Fibroblast of mammary gland (primary cell): Measurements from ENCODE around the gene TRAF3.

ENCODE experiments used
- DNase-seq: peaks from one replicate; pipeline ENCODE4 v3.0.0-alpha.2; 2010; ENCODE audit warnings: low read depth
- H3K4me3 ChIP-seq: 2 replicates; pipeline ENCODE4 v1.5.1; 2011; ENCODE audit warnings: low read depth, mild to moderate bottlenecking, low read length, moderate library complexity; ENCODE audit not compliant: control insufficient read depth
- CTCF ChIP-seq: conservative IDR thresholded peaks from 2 replicates; pipeline ENCODE4 v1.5.1; 2011; ENCODE audit warnings: low read depth, low read length, inconsistent platforms; ENCODE audit not compliant: control insufficient read depth, insufficient read depth

TRAF3 gene

GRCh38 chr14:102937331-102938175 lies 160.3 kb downstream of the TRAF3 start:
- H3K4me3 ChIP-seq, result no peak overlapping the region
- no peak for DNase-seq
- no peak for TF ChIP-seq CTCF

DNA sequence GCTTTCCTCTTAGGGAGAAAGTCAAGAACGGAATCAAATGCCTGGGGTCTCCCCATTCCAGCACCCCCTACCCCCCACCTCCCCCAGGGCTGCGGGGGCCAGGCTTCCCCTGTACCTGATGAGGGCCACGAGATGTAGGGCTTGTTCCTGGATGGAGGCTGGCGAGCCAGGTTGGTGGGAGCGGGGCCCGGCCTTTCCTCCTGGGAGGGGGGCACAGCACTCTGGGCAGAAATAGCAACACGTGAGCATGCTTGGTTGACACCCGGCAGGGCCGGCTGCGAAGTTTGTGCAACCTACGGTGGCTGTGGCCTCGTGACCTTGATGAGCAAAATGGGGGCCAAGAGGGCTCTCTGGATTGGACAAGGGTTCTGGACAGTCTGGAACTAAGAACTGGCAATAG lies 160.9 kb downstream of the TRAF3 start:
- no peak overlapping the region for H3K4me3 ChIP-seq
- DNase-seq, result no peak
- no peak for TF ChIP-seq CTCF

- H3K4me3 ChIP-seq, result no peak overlapping the region
- TF ChIP-seq CTCF, result no peak
- no peak for DNase-seq
Observed at GRCh38 chr14:102939329-102939728, 162.1 kb downstream of the TRAF3 start.

- H3K4me3 ChIP-seq, result no peak overlapping the region
Observed at GRCh38 chr14:102939820-102940561, 162.7 kb downstream of the TRAF3 start.

DNA sequence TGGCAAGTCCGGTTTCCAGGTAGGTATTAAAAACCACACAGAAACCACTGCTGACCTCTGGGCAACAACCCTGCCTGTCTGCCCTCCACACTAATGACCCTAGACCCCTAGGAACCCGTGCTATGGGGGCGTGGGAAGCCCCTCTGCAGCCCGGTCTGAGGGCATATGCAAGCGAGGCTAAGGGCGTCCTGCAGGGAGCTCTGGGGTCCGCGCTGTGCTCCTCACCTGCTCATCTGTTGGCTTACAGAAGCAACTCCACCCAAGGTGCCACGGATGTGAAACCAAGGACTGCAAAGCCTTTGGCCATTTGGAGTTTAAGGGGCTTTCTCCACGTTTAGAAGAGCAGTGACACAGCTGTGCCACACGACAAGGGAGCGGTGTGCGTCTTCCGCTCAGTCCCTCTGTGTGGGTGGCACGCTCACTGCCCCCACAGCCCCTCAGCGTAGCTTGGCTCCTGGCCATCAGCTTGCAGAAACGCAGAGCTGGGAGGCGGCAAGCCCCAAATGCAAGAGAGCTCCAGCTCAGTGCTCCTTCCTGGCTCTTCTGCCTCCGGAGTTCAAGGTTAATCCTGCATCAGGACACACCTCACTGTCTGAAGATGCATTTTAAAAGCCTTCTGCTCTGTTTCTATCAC lies 163.6 kb downstream of the TRAF3 start:
- no peak for TF ChIP-seq CTCF
- H3K4me3 ChIP-seq, result no peak overlapping the region
- DNase-seq, result no peak

More at GRCh38 chr14:102939820-102940561, 162.7 kb downstream of the TRAF3 start:
- no peak for TF ChIP-seq CTCF
- no peak for DNase-seq

DNA sequence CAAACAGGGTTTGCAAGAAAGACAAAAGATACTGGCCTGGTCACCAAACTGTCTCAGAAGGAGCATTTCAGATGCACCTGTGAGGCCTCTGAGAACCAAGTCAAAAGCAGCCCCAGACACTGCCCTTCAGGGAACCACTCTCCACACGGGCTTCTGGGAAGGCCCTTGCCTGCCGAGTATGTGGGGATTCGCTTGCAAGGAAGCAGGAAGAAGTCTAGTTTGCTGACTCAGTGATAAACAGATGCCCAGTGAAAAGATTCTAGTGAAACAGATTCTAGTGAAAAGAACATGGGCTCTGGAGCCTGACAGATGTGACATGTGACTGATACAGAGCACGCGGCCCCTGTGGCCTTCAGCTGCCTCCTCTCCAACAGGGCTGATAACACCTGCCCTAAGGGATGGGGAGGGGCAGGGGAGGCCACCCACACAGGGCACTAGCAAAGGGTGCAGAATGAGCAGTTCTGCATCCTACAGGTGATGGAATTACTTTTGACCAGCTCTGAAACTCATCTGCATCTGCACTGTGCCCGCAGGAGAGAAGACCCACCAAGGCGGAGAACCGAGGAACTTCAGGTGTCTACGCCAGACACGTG lies 164.3 kb downstream of the TRAF3 start:
- no peak for DNase-seq
- TF ChIP-seq CTCF, result no peak
- H3K4me3 ChIP-seq, result no peak overlapping the region
